Hepatocyte (in vitro differentiated cells): ENCODE data around the gene UQCC5. TPM values are rescaled to one million over a fixed set of nuclear protein-coding genes. Genes with fewer than 3 reads are reported as not detected.

Experiments
- DNase-seq: peaks from one replicate; pipeline ENCODE4 v3.0.0-alpha.2; 2016; ENCODE audit warnings: low spot score
- H2AFZ ChIP-seq: fragments of 200-600 bp; sonication (generic); 2 replicates; pipeline ENCODE4 v1.6.0; 2016; ENCODE audit warnings: antibody characterized with exemption, mild to moderate bottlenecking
- H3K27ac ChIP-seq: fragments of 200-600 bp; sonication (generic); 2 replicates; pipeline ENCODE4 v1.5.1; 2016; ENCODE audit warnings: mild to moderate bottlenecking
- H3K27me3 ChIP-seq: fragments of 200-600 bp; sonication (generic); 2 replicates; pipeline ENCODE4 v1.6.1; 2016
- H3K36me3 ChIP-seq: fragments of 200-600 bp; sonication (generic); replicated peaks from 2 replicates; pipeline ENCODE4 v1.5.1; 2016; ENCODE audit warnings: low read depth; ENCODE audit not compliant: insufficient read depth
- H3K4me1 ChIP-seq: fragments of 200-600 bp; sonication (generic); 2 replicates; pipeline ENCODE4 v1.5.1; 2016; ENCODE audit warnings: mild to moderate bottlenecking, moderate library complexity; ENCODE audit not compliant: insufficient read depth
- H3K4me2 ChIP-seq: fragments of 200-600 bp; sonication (generic); 2 replicates; pipeline ENCODE4 v1.6.0; 2016
- H3K4me3 ChIP-seq: fragments of 200-600 bp; sonication (generic); 2 replicates; pipeline ENCODE4 v1.5.1; 2016; ENCODE audit warnings: mild to moderate bottlenecking
- H3K79me2 ChIP-seq: fragments of 200-600 bp; sonication (generic); 2 replicates; pipeline ENCODE4 v1.6.0; 2017; ENCODE audit warnings: mild to moderate bottlenecking
- H3K9me2 ChIP-seq: fragments of 200-600 bp; sonication (generic); replicated peaks from 2 replicates; pipeline ENCODE4 v1.6.0; 2017; ENCODE audit warnings: mild to moderate bottlenecking; ENCODE audit not compliant: insufficient read depth
- H3K9me3 ChIP-seq: fragments of 200-600 bp; sonication (generic); 2 replicates; pipeline ENCODE4 v1.5.1; 2016; ENCODE audit warnings: low read depth, mild to moderate bottlenecking
- H4K20me1 ChIP-seq: fragments of 200-600 bp; sonication (generic); 2 replicates; pipeline ENCODE4 v1.6.0; 2016; ENCODE audit warnings: mild to moderate bottlenecking; ENCODE audit not compliant: insufficient read depth, poor library complexity, severe bottlenecking
- EZH2 ChIP-seq: fragments of 200-600 bp; sonication (generic); IDR thresholded peaks from 2 replicates; pipeline ENCODE4 v1.6.1; 2016; ENCODE audit warnings: antibody characterized with exemption, mild to moderate bottlenecking, borderline replicate concordance
- EZH2phosphoT487 ChIP-seq: fragments of 200-600 bp; sonication (generic); IDR thresholded peaks from one replicate; pipeline ENCODE4 v1.6.1; 2018; ENCODE audit warnings: antibody characterized with exemption, mild to moderate bottlenecking, low read depth, moderate library complexity; ENCODE audit not compliant: unreplicated experiment, severe bottlenecking
- WGBS: methylation state at CpG from one replicate; pipeline ENCODE4 v1.1.6; 2016; ENCODE audit warnings: low lambda C conversion rate; ENCODE audit errors: missing lambda C conversion rate; 5-methylcytosine and 5-hydroxymethylcytosine counted together
- polyA plus RNA-seq: library from polyadenylated mRNA; unstranded; fragments of >200 nt; fragmentation: Nextera tagmentation; extraction: Ambion mirVana; gene quantifications from 2 replicates; pipeline ENCODE4 v1.2.1, GENCODE V29; 2016
- total RNA-seq: library from RNA; depleted of rRNA; stranded (reverse); fragments of >200 nt; gene quantifications from 2 replicates; pipeline ENCODE4 v1.2.3, GENCODE V29; 2014
- TF ChIP-seq, protein P1 (sequence below): fragments of 200-600 bp; sonication (generic); IDR thresholded peaks from 2 replicates; pipeline ENCODE4 v1.5.1; 2016; ENCODE audit warnings: antibody characterized with exemption, mild to moderate bottlenecking; ENCODE audit not compliant: poor library complexity

Gene UQCC5
- total and polyA plus RNA-seq, 2 experiments from 2014 or later: 0.83 to 51.7 TPM

DNA sequence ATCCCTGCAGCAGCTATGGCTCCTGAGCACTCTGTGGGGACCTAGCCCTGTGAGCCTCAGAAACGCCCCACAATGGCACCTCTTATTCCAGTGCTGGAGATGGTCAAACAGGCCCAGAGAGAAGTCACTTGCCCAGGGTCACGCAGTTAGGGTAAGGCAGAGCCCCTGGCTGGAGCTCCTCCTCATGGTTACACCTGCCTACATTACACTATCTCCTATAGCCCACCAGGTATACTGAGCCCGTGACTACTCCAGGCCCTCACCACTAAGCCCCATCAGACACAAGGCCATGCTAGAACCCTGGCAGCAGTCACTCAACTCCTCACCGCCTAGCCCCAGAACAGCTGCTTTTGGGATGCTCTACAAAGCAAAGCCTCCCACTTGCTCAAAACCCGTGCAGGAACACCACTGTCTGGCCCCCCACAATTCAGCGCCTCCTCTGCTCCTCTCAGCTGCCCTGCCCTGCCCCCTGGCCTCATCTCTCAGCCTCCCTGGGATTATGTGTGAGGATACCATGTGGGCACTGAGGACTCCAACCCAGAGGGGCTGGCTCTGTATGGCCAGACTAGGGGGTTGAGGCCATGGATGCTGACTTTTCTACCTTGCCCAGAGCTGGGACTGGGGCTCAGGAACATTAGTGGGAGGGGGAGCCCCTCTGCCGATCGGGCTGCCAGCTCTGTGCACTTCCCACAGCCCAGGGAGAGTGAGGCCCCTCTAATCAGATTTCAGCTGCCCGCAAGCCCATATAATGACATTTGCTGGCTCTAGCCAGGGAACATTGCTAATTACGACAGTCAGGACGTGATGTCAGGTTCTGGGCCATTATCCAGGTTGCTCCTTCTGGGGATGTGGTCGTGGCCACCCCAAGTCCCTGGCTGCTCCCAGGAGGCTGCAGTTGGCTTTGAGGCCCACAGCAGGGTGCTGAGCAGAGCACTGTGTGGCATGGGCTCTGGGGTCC, 6.8 kb upstream of the UQCC5 start:
- 79% methylated on average over 12 of the region's 12 CpGs for WGBS

DNA sequence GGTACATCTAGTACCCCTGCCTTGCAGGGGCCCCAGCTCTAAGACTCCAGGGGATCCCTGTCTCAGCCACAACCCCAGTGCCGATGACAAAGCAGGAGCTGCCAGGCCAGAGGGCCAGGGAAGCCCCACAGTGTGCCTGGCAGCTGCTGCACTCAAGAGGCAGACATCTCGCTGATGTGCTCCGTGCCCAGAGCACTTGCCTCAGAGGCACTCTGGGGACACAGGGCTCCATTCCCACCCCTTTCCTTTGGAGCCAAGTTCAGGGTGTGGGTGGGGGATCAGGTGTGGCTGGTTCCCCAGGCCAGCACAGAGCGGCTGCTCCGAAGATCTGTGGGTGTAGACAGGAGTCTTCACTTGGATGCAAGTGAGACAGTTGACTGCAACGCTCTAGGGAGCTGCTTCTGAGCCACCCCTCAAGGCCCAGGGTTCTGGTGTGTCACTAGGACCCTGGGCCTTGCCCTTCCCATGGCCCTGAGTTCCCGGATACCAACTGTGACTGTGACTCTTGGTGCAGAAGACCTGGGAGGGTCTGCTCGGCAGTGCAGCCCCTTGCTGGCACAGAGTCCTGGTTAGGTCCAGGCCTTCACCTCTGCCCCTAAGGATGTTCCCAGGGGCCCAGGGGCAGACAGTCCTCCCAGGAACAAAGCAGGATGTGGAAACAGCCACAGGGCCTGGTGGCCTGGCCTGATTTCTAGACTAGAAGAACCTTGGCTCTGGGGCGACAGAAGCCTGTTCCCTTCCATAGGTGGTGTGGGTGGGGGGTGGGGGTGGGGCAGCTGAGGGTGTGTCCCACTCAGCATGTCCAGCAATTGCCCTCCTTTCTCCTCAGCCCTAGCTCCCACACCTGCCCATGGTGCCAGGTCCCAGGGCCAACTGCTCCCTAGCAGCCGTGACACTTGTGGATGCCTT, 5.2 kb upstream of the UQCC5 start:
- TF ChIP-seq, protein P1, sequence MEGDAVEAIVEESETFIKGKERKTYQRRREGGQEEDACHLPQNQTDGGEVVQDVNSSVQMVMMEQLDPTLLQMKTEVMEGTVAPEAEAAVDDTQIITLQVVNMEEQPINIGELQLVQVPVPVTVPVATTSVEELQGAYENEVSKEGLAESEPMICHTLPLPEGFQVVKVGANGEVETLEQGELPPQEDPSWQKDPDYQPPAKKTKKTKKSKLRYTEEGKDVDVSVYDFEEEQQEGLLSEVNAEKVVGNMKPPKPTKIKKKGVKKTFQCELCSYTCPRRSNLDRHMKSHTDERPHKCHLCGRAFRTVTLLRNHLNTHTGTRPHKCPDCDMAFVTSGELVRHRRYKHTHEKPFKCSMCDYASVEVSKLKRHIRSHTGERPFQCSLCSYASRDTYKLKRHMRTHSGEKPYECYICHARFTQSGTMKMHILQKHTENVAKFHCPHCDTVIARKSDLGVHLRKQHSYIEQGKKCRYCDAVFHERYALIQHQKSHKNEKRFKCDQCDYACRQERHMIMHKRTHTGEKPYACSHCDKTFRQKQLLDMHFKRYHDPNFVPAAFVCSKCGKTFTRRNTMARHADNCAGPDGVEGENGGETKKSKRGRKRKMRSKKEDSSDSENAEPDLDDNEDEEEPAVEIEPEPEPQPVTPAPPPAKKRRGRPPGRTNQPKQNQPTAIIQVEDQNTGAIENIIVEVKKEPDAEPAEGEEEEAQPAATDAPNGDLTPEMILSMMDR: no peak
- TF ChIP-seq EZH2 (no peak), EZH2phosphoT487 (no peak)
- no peaks in the 10 kb centered on the region for H3K9me2 ChIP-seq
- H3K9me3 ChIP-seq: no peaks in the 10 kb centered on the region
- peaks cover 52% of the 10 kb centered on the region for H3K4me1 ChIP-seq
- WGBS: 93% methylated on average over 10 of the region's 10 CpGs
- no peak overlapping the region for H2AFZ ChIP-seq
- H3K4me3 ChIP-seq: no peak overlapping the region
- H3K4me2 ChIP-seq: peak overlapping the region; percentile 94
- H3K27me3 ChIP-seq: no peaks in the 10 kb centered on the region
- peak overlapping the region; percentile 72 for H3K27ac ChIP-seq
- peaks cover 5% of the 10 kb centered on the region for H4K20me1 ChIP-seq
- H3K79me2 ChIP-seq: peaks cover 53% of the 10 kb centered on the region
- no peak for DNase-seq
- H3K36me3 ChIP-seq: no peaks in the 10 kb centered on the region

More for the DNA sequence above, 6.8 kb upstream of the UQCC5 start:
- Histone ChIP-seq H3K4me1 (peaks cover 41% of the 10 kb centered on the region), H3K36me3 (no peaks in the 10 kb centered on the region), H3K79me2 (peaks cover 48% of the 10 kb centered on the region), H3K9me2 (no peaks in the 10 kb centered on the region), H3K27me3 (no peaks in the 10 kb centered on the region), H3K4me2 (peak overlapping the region; percentile 94), H2AFZ (no peak overlapping the region), H3K4me3 (no peak overlapping the region), H3K9me3 (no peaks in the 10 kb centered on the region), H3K27ac (peak overlapping the region; percentile 62), H4K20me1 (peaks cover 5% of the 10 kb centered on the region)
- TF ChIP-seq EZH2phosphoT487: no peak
- DNase-seq: no peak

DNA sequence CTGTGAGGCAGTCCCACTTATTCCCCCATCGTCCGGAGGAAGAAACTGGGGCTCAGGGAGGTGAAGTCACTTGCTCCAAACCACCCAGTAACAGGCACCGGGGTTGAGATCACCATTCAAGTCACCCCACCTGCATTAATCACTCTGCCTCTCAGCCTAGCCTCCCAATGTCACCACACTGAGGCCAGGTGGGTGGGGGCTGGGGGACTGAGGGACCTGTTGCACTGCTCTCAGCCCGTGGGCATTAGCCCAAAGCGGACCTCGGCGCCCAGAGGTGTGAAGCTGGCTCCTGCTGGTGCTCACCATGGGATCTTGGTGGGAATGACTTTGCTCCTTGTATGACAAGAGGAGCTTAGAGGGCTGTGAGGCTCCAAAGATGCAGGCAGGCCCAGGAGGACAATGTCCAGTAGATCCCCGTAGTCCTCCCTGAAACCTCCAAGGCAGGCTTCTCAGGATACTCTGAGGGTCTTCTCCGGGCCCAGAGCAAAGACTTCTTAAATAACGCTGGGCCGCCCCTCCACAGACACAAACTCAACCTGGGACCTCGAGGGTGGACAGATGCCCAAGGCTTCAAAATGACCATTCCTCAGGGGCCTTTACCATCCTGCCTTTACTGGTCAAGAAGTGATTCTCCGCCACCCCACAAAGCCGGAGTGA, 4.4 kb upstream of the UQCC5 start:
- H3K27me3 ChIP-seq: no peaks in the 10 kb centered on the region
- H3K27ac ChIP-seq: peak overlapping the region; percentile 72
- H3K4me3 ChIP-seq: no peak overlapping the region
- no peaks in the 10 kb centered on the region for H3K9me2 ChIP-seq
- peak overlapping the region; percentile 94 for H3K4me2 ChIP-seq
- DNase-seq: no peak
- peaks cover 53% of the 10 kb centered on the region for H3K79me2 ChIP-seq
- 77% methylated on average over 14 of the region's 14 CpGs for WGBS
- no peaks in the 10 kb centered on the region for H3K9me3 ChIP-seq
- H4K20me1 ChIP-seq: peaks cover 5% of the 10 kb centered on the region
- TF ChIP-seq EZH2: no peak
- TF ChIP-seq, protein P1: no peak
- no peaks in the 10 kb centered on the region for H3K36me3 ChIP-seq
- peaks cover 48% of the 10 kb centered on the region for H3K4me1 ChIP-seq
- peak overlapping the region; percentile 9 for H2AFZ ChIP-seq
